ENCODE measurements around the gene TMEM44.
"Not testable (repeated sequence)": the region's sequence is repeated elsewhere in the genome, so short reads cannot be mapped to it uniquely, and the experiment has no call there.

Gene TMEM44

GRCh38 chr3:194549853-194550252, 83.4 kb downstream of the TMEM44 start:
- no peak for DNase-seq

GRCh38 chr3:194548346-194549321, 84.6 kb downstream of the TMEM44 start:
- DNase-seq, result no peak

GRCh38 chr3:194547042-194547441, 86.2 kb downstream of the TMEM44 start:
- no peak for DNase-seq

- DNase-seq, result not testable (repeated sequence)
These were observed 87.7 kb downstream of the TMEM44 start for GRCh38 chr3:194545538-194545937.

GRCh38 chr3:194543550-194543949, 89.7 kb downstream of the TMEM44 start:
- no peak for DNase-seq

DNA sequence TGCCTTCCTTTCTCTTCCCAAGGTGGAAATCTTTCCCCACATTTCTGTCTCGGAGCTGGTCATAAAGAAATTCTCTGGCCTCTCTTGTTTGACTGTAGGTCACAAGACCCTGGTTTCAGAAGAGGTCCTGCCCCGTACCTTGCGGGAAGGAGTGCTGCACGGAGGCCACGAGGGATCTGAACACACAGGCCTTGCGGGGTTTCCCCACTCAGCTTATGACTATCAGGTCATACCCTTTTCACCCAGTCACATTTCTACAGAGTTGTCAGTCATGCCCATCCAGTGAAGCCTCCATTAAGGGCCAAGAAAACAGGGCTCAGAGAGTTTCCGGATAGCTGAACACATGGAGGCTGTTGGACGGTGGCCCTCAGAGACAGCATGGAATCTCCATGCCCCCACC, 91.7 kb downstream of the TMEM44 start:
- DNase-seq, result no peak

- DNase-seq, result no peak
These were observed 92.8 kb downstream of the TMEM44 start for GRCh38 chr3:194540274-194540905.

GRCh38 chr3:194539498-194539897, 93.7 kb downstream of the TMEM44 start:
- DNase-seq, result no peak

DNA sequence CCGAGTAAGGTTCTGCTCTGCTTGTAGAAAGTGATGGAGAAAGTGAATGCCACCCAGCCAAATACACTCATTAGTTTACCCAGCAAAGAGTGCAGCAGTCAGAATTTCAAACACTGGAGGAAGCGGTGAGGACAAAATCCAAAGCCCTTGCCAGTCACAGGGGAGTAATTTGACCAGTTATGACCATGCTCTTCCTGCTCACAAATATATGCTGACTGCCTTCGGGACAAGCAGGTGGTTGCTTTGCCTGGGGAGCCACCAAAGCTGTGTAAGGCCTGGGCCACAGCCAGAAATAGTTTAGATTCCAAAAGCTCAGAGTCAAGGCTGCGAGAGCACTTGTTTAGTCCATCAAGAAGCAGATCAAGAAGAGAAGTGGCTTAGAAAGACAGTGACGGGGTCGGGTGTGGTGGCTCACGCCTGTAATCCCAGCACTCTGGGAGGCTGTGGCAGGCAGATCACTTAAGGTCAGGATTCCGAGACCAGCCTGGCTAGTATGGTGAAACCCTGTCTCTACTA, 95.4 kb downstream of the TMEM44 start:
- no peak for DNase-seq

Measured in COR-L47 (cell line).